H1 (cell line): ENCODE measurements around the gene LAMA4. TPM values are rescaled to one million over a fixed set of nuclear protein-coding genes. Genes with fewer than 3 reads are reported as not detected.

Experiments
- CTCF ChIA-PET: fragments of 300-600 bp; sonication (Branson Sonifier 250); formaldehyde crosslinking; loops from one replicate; lab custom pipeline; 2021; ENCODE audit not compliant: partially characterized antibody; lab: Charles Lee
- POLR2A ChIA-PET: fragments of 300-600 bp; sonication (Branson Sonifier 250); formaldehyde crosslinking; loops from one replicate; lab custom pipeline; 2021; ENCODE audit warnings: inconsistent platforms; ENCODE audit not compliant: partially characterized antibody; lab: Charles Lee
- DNase-seq, 2 experiments: peaks; one replicate each; pipeline versions ENCODE4 v3.0.0 to v3.0.0-alpha.2; 2010 to 2022; ENCODE audit warnings: low spot score in 2 of 2, low read depth in 1 of 2, mixed read lengths in 1 of 2
- FAIRE-seq: peaks from 2 replicates; lab custom pipeline; 2011; peaks lifted over from hg19 to GRCh38; lab: Jason Lieb, UNC
- H2AFZ ChIP-seq: 2 replicates; pipeline ENCODE4 v1.8.1; 2012; ENCODE audit warnings: low read length, inconsistent platforms
- H2AK5ac ChIP-seq: 2 replicates; pipeline ENCODE4 v1.6.1; 2013; ENCODE audit warnings: low read depth, low read length
- H2BK120ac ChIP-seq: replicated peaks from 2 replicates; pipeline ENCODE3; 2013; ENCODE audit warnings: low read depth, low read length, inconsistent platforms
- H2BK12ac ChIP-seq: 2 replicates; pipeline ENCODE4 v1.6.1; 2013; ENCODE audit warnings: low read depth, low read length
- H2BK15ac ChIP-seq: 2 replicates; pipeline ENCODE4 v1.6.1; 2013; ENCODE audit warnings: low read length
- H2BK20ac ChIP-seq: 2 replicates; pipeline ENCODE4 v1.6.1; 2013; ENCODE audit warnings: low read length
- H2BK5ac ChIP-seq: 2 replicates; pipeline ENCODE4 v1.6.1; 2013; ENCODE audit warnings: low read depth, low read length
- H3K14ac ChIP-seq: 2 replicates; pipeline ENCODE4 v1.6.1; 2013; ENCODE audit warnings: inconsistent platforms; ENCODE audit not compliant: insufficient read length
- H3K18ac ChIP-seq: 2 replicates; pipeline ENCODE4 v1.6.1; 2013; ENCODE audit warnings: low read length; ENCODE audit errors: extremely low read depth
- H3K23ac ChIP-seq: 2 replicates; pipeline ENCODE4 v1.6.1; 2013; ENCODE audit warnings: inconsistent platforms; ENCODE audit not compliant: insufficient read length
- H3K23me2 ChIP-seq: 2 replicates; pipeline ENCODE4 v1.6.1; 2013; ENCODE audit warnings: low read depth, low read length
- H3K27ac ChIP-seq: 2 replicates; pipeline ENCODE4 v1.6.1; 2011; ENCODE audit warnings: low read depth, low read length, inconsistent platforms
- H3K27me3 ChIP-seq, 4 experiments: replicated peaks in 1 of 4; 1 replicate in 1 of 4; 2 replicates in 3 of 4; pipeline versions ENCODE4 v1.6.1 to v1.8.1; 2011 to 2013; ENCODE audit warnings: low read length in 3 of 4, mild to moderate bottlenecking in 3 of 4, inconsistent platforms in 2 of 4, mixed read lengths in 2 of 4, moderate library complexity in 1 of 4; ENCODE audit not compliant: control insufficient read depth in 3 of 4, insufficient read depth in 3 of 4; ENCODE audit errors: extremely low read depth in 1 of 4
- H3K36me3 ChIP-seq, 4 experiments: 2 replicates each; pipeline versions ENCODE4 v1.6.1 to v1.8.1; 2011 to 2013; ENCODE audit warnings: mild to moderate bottlenecking in 4 of 4, low read length in 3 of 4, moderate library complexity in 2 of 4, control low read depth in 1 of 4, inconsistent platforms in 1 of 4; ENCODE audit not compliant: insufficient read depth in 4 of 4, control insufficient read depth in 2 of 4
- H3K4ac ChIP-seq: replicated peaks from 2 replicates; pipeline ENCODE3; 2013; ENCODE audit warnings: low read length, low read depth, mixed read lengths, inconsistent platforms; ENCODE audit not compliant: insufficient read length
- H3K4me1 ChIP-seq, 4 experiments: replicated peaks in 1 of 4; 1 replicate in 1 of 4; 2 replicates in 3 of 4; pipeline versions ENCODE4 v1.6.1 to v1.8.1; 2011 to 2013; ENCODE audit warnings: low read length in 3 of 4, inconsistent platforms in 2 of 4, mixed read lengths in 1 of 4; ENCODE audit not compliant: insufficient read depth in 4 of 4, control insufficient read depth in 3 of 4
- H3K4me2 ChIP-seq, 2 experiments: 2 replicates each; pipeline versions ENCODE4 v1.6.1 to v1.8.1; 2011 to 2013; ENCODE audit warnings: low read depth in 2 of 2, low read length in 2 of 2, control low read depth in 1 of 2, inconsistent platforms in 1 of 2, mild to moderate bottlenecking in 1 of 2; ENCODE audit not compliant: insufficient read depth in 1 of 2
- H3K4me3 ChIP-seq, 4 experiments: fragments of 200-600, 300-600 bp in 1 of 4; sonication (generic), shearing (Covaris generic), sonication (Bioruptor Twin) in 1 of 4; 2 replicates each; pipeline versions ENCODE4 v1.5.1 to v1.8.1; 2011 to 2016; ENCODE audit warnings: low read length in 4 of 4, low read depth in 3 of 4, control low read depth in 2 of 4, inconsistent platforms in 2 of 4, mild to moderate bottlenecking in 2 of 4, mixed read lengths in 1 of 4, moderate library complexity in 1 of 4; ENCODE audit not compliant: insufficient read depth in 2 of 4; ENCODE audit errors: extremely low read depth in 1 of 4
- H3K56ac ChIP-seq: replicated peaks from 2 replicates; pipeline ENCODE3; 2013; ENCODE audit warnings: low read depth, mild to moderate bottlenecking, mixed read lengths, low read length, inconsistent platforms; ENCODE audit not compliant: insufficient read length
- H3K79me1 ChIP-seq: 2 replicates; pipeline ENCODE4 v1.6.1; 2013; ENCODE audit warnings: low read depth, low read length, control low read depth
- H3K79me2 ChIP-seq, 2 experiments: 2 replicates each; pipeline versions ENCODE4 v1.6.1 to v1.8.1; 2012 to 2013; ENCODE audit warnings: low read length in 2 of 2, mild to moderate bottlenecking in 2 of 2, inconsistent platforms in 1 of 2; ENCODE audit not compliant: insufficient read depth in 2 of 2, control insufficient read depth in 1 of 2
- H3K9ac ChIP-seq, 4 experiments: replicated peaks in 1 of 4; 1 replicate in 1 of 4; 2 replicates in 3 of 4; pipeline versions ENCODE4 v1.6.1 to v1.8.1; 2011 to 2013; ENCODE audit warnings: low read depth in 3 of 4, low read length in 3 of 4, control low read depth in 2 of 4, mild to moderate bottlenecking in 2 of 4, moderate library complexity in 2 of 4, inconsistent platforms in 1 of 4; ENCODE audit errors: extremely low read depth in 1 of 4
- H3K9me3 ChIP-seq, 2 experiments: 2 replicates each; pipeline versions ENCODE4 v1.6.1 to v1.8.1; 2012 to 2013; ENCODE audit warnings: mild to moderate bottlenecking in 2 of 2, moderate library complexity in 2 of 2, control low read depth in 1 of 2, inconsistent platforms in 1 of 2, low read depth in 1 of 2, low read length in 1 of 2, mixed read lengths in 1 of 2; ENCODE audit not compliant: insufficient read depth in 2 of 2
- H4K20me1 ChIP-seq, 2 experiments: replicated peaks in 1 of 2; 2 replicates each; pipeline versions ENCODE3 to v1.8.1; 2011 to 2013; ENCODE audit warnings: inconsistent platforms in 2 of 2, low read length in 2 of 2, mild to moderate bottlenecking in 1 of 2; ENCODE audit not compliant: insufficient read depth in 2 of 2, control insufficient read depth in 1 of 2
- H4K5ac ChIP-seq: 2 replicates; pipeline ENCODE4 v1.6.1; 2013; ENCODE audit warnings: low read length, low read depth, mixed read lengths, inconsistent platforms; ENCODE audit not compliant: insufficient read length
- H4K8ac ChIP-seq: 2 replicates; pipeline ENCODE4 v1.8.0; 2013; ENCODE audit warnings: mild to moderate bottlenecking, moderate library complexity, low read length, inconsistent platforms; ENCODE audit not compliant: insufficient read depth; ENCODE audit errors: extremely low read depth
- H4K91ac ChIP-seq: replicated peaks from 2 replicates; pipeline ENCODE3; 2013; ENCODE audit warnings: low read length, mixed read lengths, inconsistent platforms; ENCODE audit not compliant: insufficient read length
- ATF2 ChIP-seq: IDR thresholded peaks from 2 replicates; pipeline ENCODE4 v1.6.1; 2012; ENCODE audit warnings: low read length, inconsistent platforms
- CTBP2 ChIP-seq: IDR thresholded peaks from 2 replicates; pipeline ENCODE4 v1.7.0; 2011; ENCODE audit warnings: borderline replicate concordance, mild to moderate bottlenecking, moderate library complexity, mixed read lengths, low read length; ENCODE audit not compliant: insufficient read depth, insufficient read length
- RXRA ChIP-seq: IDR thresholded peaks from 2 replicates; pipeline ENCODE4 v1.6.1; 2011; ENCODE audit warnings: low read depth, mild to moderate bottlenecking, low read length, moderate library complexity; ENCODE audit not compliant: insufficient read depth
- SIX5 ChIP-seq: IDR thresholded peaks from 2 replicates; pipeline ENCODE4 v1.6.1; 2011; ENCODE audit warnings: mild to moderate bottlenecking, low read depth, low read length
- SRF ChIP-seq: IDR thresholded peaks from 2 replicates; pipeline ENCODE4 v1.6.1; 2011; ENCODE audit warnings: mild to moderate bottlenecking, low read depth, low read length, moderate library complexity
- TEAD4 ChIP-seq: IDR thresholded peaks from 2 replicates; pipeline ENCODE4 v1.6.1; 2012; ENCODE audit warnings: low read depth, low read length, inconsistent platforms, mixed read lengths
- USF2 ChIP-seq: IDR thresholded peaks from 2 replicates; pipeline ENCODE4 v1.6.1; 2011; ENCODE audit warnings: low read length, improper control_type of control experiment
- WGBS, 2 experiments: shearing (Covaris generic) in 1 of 2; methylation state at CpG; one replicate each; pipeline versions ENCODE4 v1.1.6 to v1.1.7; 2013 to 2015; ENCODE audit warnings: low lambda C conversion rate in 2 of 2, mixed read lengths in 2 of 2, inconsistent platforms in 1 of 2, low coverage in 1 of 2, missing lambda C conversion rate in 1 of 2; ENCODE audit not compliant: insufficient replicate concordance in 2 of 2, insufficient coverage in 1 of 2, insufficient read length in 1 of 2; ENCODE audit errors: extremely low coverage in 1 of 2, missing lambda C conversion rate in 1 of 2; 5-methylcytosine and 5-hydroxymethylcytosine counted together
- polyA plus RNA-seq, 7 experiments: library from polyadenylated mRNA; depleted of rRNA in 3 of 7; stranded (reverse) in 5 of 7; unstranded in 2 of 7; fragments of >200 nt in 5 of 7; fragments of 200-250 nt in 2 of 7; gene quantifications; 1 replicate in 5 of 7; 2 replicates in 1 of 7; 4 replicates in 1 of 7; pipeline versions ENCODE4 v1.2.1 to v1.2.3, GENCODE V29; 2011 to 2013; ENCODE audit warnings: missing spikeins in 2 of 7, mixed read lengths in 2 of 7
- total RNA-seq: library from RNA; stranded (reverse); fragmentation: NEBNext Ultra II Directional; extraction: Animal tissue kit (Norgen Biotek cat#: 25700); gene quantifications from 2 replicates; pipeline ENCODE4 v1.2.1, GENCODE V29; 2021

LAMA4 gene
- total and polyA plus RNA-seq, 2 of the 8 experiments (the other 6 are each of a cell fraction or from before 2014, with no cell fraction given) = 0.95 to 1.5 TPM

- Histone ChIP-seq H2BK5ac (no peak overlapping the region), H3K27ac (no peak overlapping the region), H3K79me1 (no peaks in the 10 kb centered on the region), H3K79me2 (no peaks in the 10 kb centered on the region), H3K4me1 (no peaks in the 10 kb centered on the region), H2AK5ac (no peak overlapping the region), H3K9ac (no peak overlapping the region), H3K9me3 (no peaks in the 10 kb centered on the region), H2BK20ac (no peak overlapping the region), H2AFZ (0 out of 2 replicates have a peak overlapping the region, but pooled peaks have one; percentile 58), H3K27me3 (no peaks in the 10 kb centered on the region), H3K4ac (no peak overlapping the region), H3K4me3 (no peak overlapping the region), H4K20me1 (no peaks in the 10 kb centered on the region), H2BK15ac (no peak overlapping the region), H3K14ac (no peak overlapping the region), H3K23me2 (no peaks in the 10 kb centered on the region), H4K8ac (no peak overlapping the region), H4K91ac (no peak overlapping the region), H3K56ac (no peak overlapping the region), H2BK120ac (no peak overlapping the region), H2BK12ac (no peak overlapping the region), H3K18ac (no peak overlapping the region), H3K4me2 (no peak overlapping the region), H3K36me3 (no peaks in the 10 kb centered on the region), H3K23ac (no peak overlapping the region), H4K5ac (no peak overlapping the region)
- WGBS, 2 experiments = 93% methylated on average over 3 of the region's 3 CpGs; no CpG with 5 or more reads in 1 of the 2 experiments
- DNase-seq = no peak
- FAIRE-seq = no peak
- CTCF ChIA-PET = no interaction called here
- POLR2A ChIA-PET = no interaction called here
- TF ChIP-seq TEAD4 = no peak
- no peak for TF ChIP-seq CTBP2
- TF ChIP-seq USF2 = no peak
- no peak for TF ChIP-seq SIX5
- no peak for TF ChIP-seq SRF
- no peak for TF ChIP-seq RXRA
- TF ChIP-seq ATF2 = no peak
Measured at GRCh38 chr6:112272799-112273198, 18.4 kb upstream of the LAMA4 start.
